Astrocyte (in vitro differentiated cells and primary cell): ENCODE data around the gene SUPT20H. TPM values are rescaled to one million over a fixed set of nuclear protein-coding genes. Genes with fewer than 3 reads are reported as not detected.

ENCODE experiments used
- DNase-seq: peaks from one replicate; pipeline ENCODE4 v3.0.0-alpha.2; 2010; ENCODE audit warnings: low read depth
- FAIRE-seq: peaks from 2 replicates; lab custom pipeline; 2011; peaks lifted over from hg19 to GRCh38; lab: Jason Lieb, UNC
- H2AFZ ChIP-seq: 2 replicates; pipeline ENCODE4 v1.6.0; 2012; ENCODE audit warnings: low read depth, low read length, inconsistent platforms
- H3K27ac ChIP-seq: 2 replicates; pipeline ENCODE4 v1.5.1; 2011; ENCODE audit warnings: low read depth, low read length, inconsistent platforms
- H3K27me3 ChIP-seq: 2 replicates; pipeline ENCODE4 v1.6.0; 2011; ENCODE audit warnings: low read length, inconsistent platforms; ENCODE audit not compliant: insufficient read depth
- H3K36me3 ChIP-seq: 2 replicates; pipeline ENCODE4 v1.5.1; 2011; ENCODE audit warnings: low read length, inconsistent platforms; ENCODE audit not compliant: insufficient read depth
- H3K4me1 ChIP-seq: 2 replicates; pipeline ENCODE4 v1.5.1; 2011; ENCODE audit warnings: low read length, inconsistent platforms; ENCODE audit not compliant: insufficient read depth
- H3K4me2 ChIP-seq: 2 replicates; pipeline ENCODE4 v1.6.0; 2012; ENCODE audit warnings: low read length, inconsistent platforms
- H3K4me3 ChIP-seq: 2 replicates; pipeline ENCODE4 v1.5.1; 2011; ENCODE audit warnings: low read depth, mild to moderate bottlenecking, low read length, inconsistent platforms; ENCODE audit not compliant: insufficient read depth
- H3K79me2 ChIP-seq: 2 replicates; pipeline ENCODE4 v1.6.0; 2012; ENCODE audit warnings: mild to moderate bottlenecking, low read length, inconsistent platforms; ENCODE audit not compliant: insufficient read depth
- H3K9ac ChIP-seq: 2 replicates; pipeline ENCODE4 v1.6.0; 2012; ENCODE audit warnings: mild to moderate bottlenecking, low read length, inconsistent platforms
- H3K9me3 ChIP-seq: 2 replicates; pipeline ENCODE4 v1.5.1; 2012; ENCODE audit warnings: low read depth, mild to moderate bottlenecking, low read length, inconsistent platforms; ENCODE audit not compliant: insufficient read depth
- H4K20me1 ChIP-seq: 2 replicates; pipeline ENCODE4 v1.6.0; 2012; ENCODE audit warnings: low read length, inconsistent platforms; ENCODE audit not compliant: insufficient read depth
- H3K27ac Mint-ChIP-seq: one replicate; pipeline ENCODE4 v1.8.0; 2021; ENCODE audit warnings: mild to moderate bottlenecking, mixed read lengths; ENCODE audit not compliant: unreplicated experiment
- H3K27me3 Mint-ChIP-seq: one replicate; pipeline ENCODE4 v1.8.0; 2021; ENCODE audit warnings: low read depth, mixed read lengths; ENCODE audit not compliant: unreplicated experiment
- H3K36me3 Mint-ChIP-seq: one replicate; pipeline ENCODE4 v1.8.0; 2021; ENCODE audit warnings: low read depth, mixed read lengths; ENCODE audit not compliant: unreplicated experiment
- H3K4me1 Mint-ChIP-seq: one replicate; pipeline ENCODE4 v1.8.0; 2021; ENCODE audit warnings: low read depth, mixed read lengths; ENCODE audit not compliant: unreplicated experiment
- H3K4me3 Mint-ChIP-seq: one replicate; pipeline ENCODE4 v1.8.0; 2021; ENCODE audit warnings: mild to moderate bottlenecking, moderate library complexity, mixed read lengths; ENCODE audit not compliant: unreplicated experiment
- H3K9me3 Mint-ChIP-seq: one replicate; pipeline ENCODE4 v1.8.0; 2021; ENCODE audit warnings: mild to moderate bottlenecking, mixed read lengths; ENCODE audit not compliant: unreplicated experiment
- EZH2 ChIP-seq: IDR thresholded peaks from 2 replicates; pipeline ENCODE4 v1.6.1; 2012; ENCODE audit warnings: mild to moderate bottlenecking, low read length, inconsistent platforms; ENCODE audit not compliant: insufficient read depth
- total RNA-seq: library from RNA; stranded (reverse); gene quantifications from 2 replicates; pipeline ENCODE4 v1.2.1, GENCODE V29; 2021
- TF ChIP-seq, protein P1 (sequence below): IDR thresholded peaks from 2 replicates; pipeline ENCODE4 v1.5.1; 2011; ENCODE audit warnings: low read depth, mild to moderate bottlenecking, inconsistent platforms, low read length, moderate library complexity; ENCODE audit not compliant: insufficient read depth

The SUPT20H gene
- total RNA-seq, 1 donor from 2014 or later = 87.7 TPM

DNA sequence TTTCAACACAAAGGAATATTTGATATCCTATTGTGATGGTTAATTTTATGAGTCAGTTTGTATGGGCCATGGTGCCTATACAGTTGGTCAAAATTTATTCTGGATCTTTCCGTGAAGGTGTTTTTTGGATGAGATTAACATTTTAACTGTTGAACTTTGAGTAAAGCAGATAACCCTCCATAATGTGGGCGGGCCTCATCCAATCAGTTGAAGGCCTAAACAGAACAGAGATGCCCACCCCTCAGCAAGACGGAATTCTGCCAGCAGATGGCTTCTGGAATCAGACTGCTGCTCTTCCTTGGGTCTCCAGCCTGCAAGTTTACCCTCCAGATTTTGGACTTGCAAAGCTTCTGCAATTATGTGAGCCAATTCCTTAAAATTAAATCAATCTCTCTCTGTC lies 30.0 kb upstream of the SUPT20H start:
- Histone ChIP-seq H3K4me2 (no peak overlapping the region), H3K9me3 (no peaks in the 10 kb centered on the region), H4K20me1 (no peaks in the 10 kb centered on the region), H3K79me2 (no peaks in the 10 kb centered on the region), H2AFZ (no peak overlapping the region), H3K27me3 (no peaks in the 10 kb centered on the region), H3K27ac (no peak overlapping the region), H3K4me1 (no peaks in the 10 kb centered on the region), H3K4me3 (no peak overlapping the region), H3K36me3 (no peaks in the 10 kb centered on the region), H3K9ac (no peak overlapping the region)
- no peak for DNase-seq
- Mint-ChIP-seq H3K9me3 (no peaks in the 10 kb centered on the region), H3K27me3 (no peaks in the 10 kb centered on the region), H3K27ac (no peak overlapping the region), H3K36me3 (no peaks in the 10 kb centered on the region), H3K4me3 (no peak overlapping the region), H3K4me1 (no peaks in the 10 kb centered on the region)
- no peak for FAIRE-seq
- TF ChIP-seq, protein P1, sequence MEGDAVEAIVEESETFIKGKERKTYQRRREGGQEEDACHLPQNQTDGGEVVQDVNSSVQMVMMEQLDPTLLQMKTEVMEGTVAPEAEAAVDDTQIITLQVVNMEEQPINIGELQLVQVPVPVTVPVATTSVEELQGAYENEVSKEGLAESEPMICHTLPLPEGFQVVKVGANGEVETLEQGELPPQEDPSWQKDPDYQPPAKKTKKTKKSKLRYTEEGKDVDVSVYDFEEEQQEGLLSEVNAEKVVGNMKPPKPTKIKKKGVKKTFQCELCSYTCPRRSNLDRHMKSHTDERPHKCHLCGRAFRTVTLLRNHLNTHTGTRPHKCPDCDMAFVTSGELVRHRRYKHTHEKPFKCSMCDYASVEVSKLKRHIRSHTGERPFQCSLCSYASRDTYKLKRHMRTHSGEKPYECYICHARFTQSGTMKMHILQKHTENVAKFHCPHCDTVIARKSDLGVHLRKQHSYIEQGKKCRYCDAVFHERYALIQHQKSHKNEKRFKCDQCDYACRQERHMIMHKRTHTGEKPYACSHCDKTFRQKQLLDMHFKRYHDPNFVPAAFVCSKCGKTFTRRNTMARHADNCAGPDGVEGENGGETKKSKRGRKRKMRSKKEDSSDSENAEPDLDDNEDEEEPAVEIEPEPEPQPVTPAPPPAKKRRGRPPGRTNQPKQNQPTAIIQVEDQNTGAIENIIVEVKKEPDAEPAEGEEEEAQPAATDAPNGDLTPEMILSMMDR = no peak
- TF ChIP-seq EZH2 = no peak

DNA sequence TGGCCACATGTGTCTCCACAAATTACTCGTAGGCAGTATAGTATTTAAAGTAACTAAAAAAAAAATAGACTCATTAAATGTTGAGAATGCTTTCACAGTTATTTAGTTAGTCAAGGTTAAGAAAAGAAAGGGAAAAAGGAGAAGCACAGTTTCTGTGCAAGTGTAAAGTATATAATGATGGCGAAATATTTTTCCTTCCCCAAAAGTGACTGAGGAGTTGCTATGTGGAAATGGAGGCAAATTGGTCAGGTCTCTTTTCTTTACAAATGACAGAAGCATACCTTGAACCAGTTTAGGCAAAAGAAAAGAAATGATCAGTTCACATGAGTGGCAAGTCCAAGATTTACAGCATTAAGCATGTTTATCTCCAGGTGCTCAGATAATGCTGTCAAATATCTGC lies 28.0 kb upstream of the SUPT20H start:
- no peak for DNase-seq
- H3K36me3 ChIP-seq = no peaks in the 10 kb centered on the region
- no peak overlapping the region for H3K27ac ChIP-seq
- no peak overlapping the region for H3K27ac Mint-ChIP-seq
- H3K4me1 ChIP-seq = no peaks in the 10 kb centered on the region
- no peak overlapping the region for H3K4me3 ChIP-seq
- H3K4me1 Mint-ChIP-seq = no peaks in the 10 kb centered on the region
- H3K4me3 Mint-ChIP-seq = no peak overlapping the region
- no peak for TF ChIP-seq EZH2
- TF ChIP-seq, protein P1 = no peak
- no peak overlapping the region for H3K4me2 ChIP-seq
- no peaks in the 10 kb centered on the region for H4K20me1 ChIP-seq
- H3K79me2 ChIP-seq = no peaks in the 10 kb centered on the region
- H3K9ac ChIP-seq = no peak overlapping the region
- no peaks in the 10 kb centered on the region for H3K9me3 ChIP-seq
- FAIRE-seq = no peak
- no peaks in the 10 kb centered on the region for H3K27me3 Mint-ChIP-seq
- no peaks in the 10 kb centered on the region for H3K36me3 Mint-ChIP-seq
- H3K9me3 Mint-ChIP-seq = no peaks in the 10 kb centered on the region
- no peaks in the 10 kb centered on the region for H3K27me3 ChIP-seq
- H2AFZ ChIP-seq = no peak overlapping the region

GRCh38 chr13:37085606-37086005 lies 26.1 kb upstream of the SUPT20H start:
- Histone ChIP-seq H3K36me3 (no peaks in the 10 kb centered on the region), H3K4me2 (no peak overlapping the region), H4K20me1 (no peaks in the 10 kb centered on the region), H3K79me2 (no peaks in the 10 kb centered on the region), H3K27ac (no peak overlapping the region), H3K4me1 (no peaks in the 10 kb centered on the region), H2AFZ (no peak overlapping the region), H3K4me3 (no peak overlapping the region), H3K9ac (no peak overlapping the region), H3K9me3 (no peaks in the 10 kb centered on the region), H3K27me3 (no peaks in the 10 kb centered on the region)
- Mint-ChIP-seq H3K4me1 (no peaks in the 10 kb centered on the region), H3K27me3 (peaks cover 3% of the 10 kb centered on the region), H3K27ac (no peak overlapping the region), H3K4me3 (no peak overlapping the region), H3K9me3 (no peaks in the 10 kb centered on the region), H3K36me3 (no peaks in the 10 kb centered on the region)
- no peak for DNase-seq
- TF ChIP-seq EZH2 = no peak
- TF ChIP-seq, protein P1 = no peak
- no peak for FAIRE-seq
